ENCODE measurements around the gene NTNG2.

DNA sequence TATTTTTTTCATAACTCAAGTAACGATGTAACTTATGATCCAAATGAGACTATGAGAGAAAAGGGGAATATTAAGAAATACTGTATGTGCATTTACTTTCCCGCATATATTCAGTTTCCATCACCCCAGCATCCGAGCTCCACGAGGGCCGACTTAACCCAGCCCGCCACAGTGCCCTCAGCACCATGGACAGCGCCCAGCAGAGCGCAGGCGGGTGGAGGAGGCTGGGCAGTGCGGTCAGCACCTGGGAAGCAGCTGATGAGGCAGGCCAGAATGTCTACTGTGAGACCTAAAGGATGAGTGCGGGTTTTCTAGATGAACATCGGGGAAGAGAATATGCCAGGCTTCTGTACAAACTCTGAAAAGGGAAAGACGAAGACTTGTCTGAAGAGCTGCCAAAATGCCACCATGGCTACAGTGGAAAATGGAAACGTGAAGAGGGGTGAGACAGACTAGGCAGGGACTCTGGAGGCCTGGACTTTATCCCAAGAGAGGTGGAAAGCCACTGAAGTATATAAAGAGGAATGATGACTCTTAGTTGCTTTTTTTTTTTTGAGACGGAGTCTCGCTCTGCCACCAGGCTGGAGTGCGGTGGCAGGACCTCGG lies 47.7 kb upstream of the NTNG2 start:
- TF ChIP-seq, protein P1, sequence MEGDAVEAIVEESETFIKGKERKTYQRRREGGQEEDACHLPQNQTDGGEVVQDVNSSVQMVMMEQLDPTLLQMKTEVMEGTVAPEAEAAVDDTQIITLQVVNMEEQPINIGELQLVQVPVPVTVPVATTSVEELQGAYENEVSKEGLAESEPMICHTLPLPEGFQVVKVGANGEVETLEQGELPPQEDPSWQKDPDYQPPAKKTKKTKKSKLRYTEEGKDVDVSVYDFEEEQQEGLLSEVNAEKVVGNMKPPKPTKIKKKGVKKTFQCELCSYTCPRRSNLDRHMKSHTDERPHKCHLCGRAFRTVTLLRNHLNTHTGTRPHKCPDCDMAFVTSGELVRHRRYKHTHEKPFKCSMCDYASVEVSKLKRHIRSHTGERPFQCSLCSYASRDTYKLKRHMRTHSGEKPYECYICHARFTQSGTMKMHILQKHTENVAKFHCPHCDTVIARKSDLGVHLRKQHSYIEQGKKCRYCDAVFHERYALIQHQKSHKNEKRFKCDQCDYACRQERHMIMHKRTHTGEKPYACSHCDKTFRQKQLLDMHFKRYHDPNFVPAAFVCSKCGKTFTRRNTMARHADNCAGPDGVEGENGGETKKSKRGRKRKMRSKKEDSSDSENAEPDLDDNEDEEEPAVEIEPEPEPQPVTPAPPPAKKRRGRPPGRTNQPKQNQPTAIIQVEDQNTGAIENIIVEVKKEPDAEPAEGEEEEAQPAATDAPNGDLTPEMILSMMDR (conservative IDR thresholded peaks at IDR 0.05 in 1 of 2, IDR thresholded peaks at IDR 0.05 in 1 of 2; ENCODE audit: low read depth in 1 of 2, low read length in 2 of 2), result no peak
- no peak for TF ChIP-seq EZH2 (IDR thresholded peaks at IDR 0.05; ENCODE audit: low read length, missing control alignments)
